CD8-positive, alpha-beta memory T cell (primary cell): ENCODE results near the gene ITGA4. TPM values are rescaled to one million over a fixed set of nuclear protein-coding genes. Genes with fewer than 3 reads are reported as not detected.
A peak's percentile ranks its signal among the peaks of the same experiment; 100 is the strongest.

Experiments
- CTCF ChIA-PET: fragments of 350-600 bp; sonication (Branson Sonifier 250); formaldehyde crosslinking; loops from one replicate; lab custom pipeline; 2021; ENCODE audit warnings: antibody characterized with exemption; lab: Charles Lee
- POLR2A ChIA-PET: fragments of 350-600 bp; sonication (Branson Sonifier 250); formaldehyde crosslinking; loops from one replicate; lab custom pipeline; 2021; ENCODE audit warnings: antibody characterized with exemption; lab: Charles Lee
- DNase-seq, 5 donors: peaks; one replicate each; pipeline versions ENCODE4 v3.0.0 to v3.0.0-alpha.2; 2020 to 2022; ENCODE audit warnings: mixed read lengths in 1 of 5
- H3K27ac ChIP-seq: one replicate; pipeline ENCODE4 v1.7.0; 2013; ENCODE audit warnings: low read depth, mild to moderate bottlenecking, low read length, moderate library complexity
- H3K27me3 ChIP-seq: 2 replicates; pipeline ENCODE4 v1.7.0; 2013; ENCODE audit warnings: low read length, mild to moderate bottlenecking; ENCODE audit not compliant: insufficient read depth, poor library complexity, severe bottlenecking
- H3K36me3 ChIP-seq: 2 replicates; pipeline ENCODE4 v1.7.0; 2013; ENCODE audit warnings: mild to moderate bottlenecking, low read length, moderate library complexity; ENCODE audit not compliant: insufficient read depth
- H3K4me1 ChIP-seq: 2 replicates; pipeline ENCODE4 v1.7.0; 2013; ENCODE audit warnings: mild to moderate bottlenecking, low read length, moderate library complexity; ENCODE audit not compliant: insufficient read depth
- H3K4me3 ChIP-seq: 2 replicates; pipeline ENCODE4 v1.7.0; 2013; ENCODE audit warnings: mild to moderate bottlenecking, low read length
- H3K9me3 ChIP-seq: 2 replicates; pipeline ENCODE4 v1.7.0; 2013; ENCODE audit warnings: mild to moderate bottlenecking, low read length
- H3K27ac Mint-ChIP-seq, 8 donors: one replicate each; pipeline ENCODE4 v1.8.0; 2020 to 2021; ENCODE audit warnings: mixed read lengths in 8 of 8, mild to moderate bottlenecking in 6 of 8, inconsistent platforms in 3 of 8, moderate library complexity in 3 of 8
- H3K27me3 Mint-ChIP-seq, 2 donors: one replicate each; pipeline ENCODE4 v1.8.0; 2020 to 2021; ENCODE audit warnings: mixed read lengths in 2 of 2, mild to moderate bottlenecking in 1 of 2, moderate library complexity in 1 of 2
- H3K36me3 Mint-ChIP-seq, 3 donors: one replicate each; pipeline ENCODE4 v1.8.0; 2020 to 2021; ENCODE audit warnings: mixed read lengths in 3 of 3, inconsistent platforms in 1 of 3, mild to moderate bottlenecking in 1 of 3
- H3K4me1 Mint-ChIP-seq, 3 donors: one replicate each; pipeline ENCODE4 v1.8.0; 2020 to 2021; ENCODE audit warnings: mixed read lengths in 3 of 3, inconsistent platforms in 1 of 3, mild to moderate bottlenecking in 1 of 3
- H3K4me3 Mint-ChIP-seq, 7 donors: one replicate each; pipeline ENCODE4 v1.8.0; 2020 to 2021; ENCODE audit warnings: mixed read lengths in 7 of 7, mild to moderate bottlenecking in 6 of 7, moderate library complexity in 4 of 7, inconsistent platforms in 2 of 7
- H3K9me3 Mint-ChIP-seq, 5 donors: one replicate each; pipeline ENCODE4 v1.8.0; 2020 to 2022; ENCODE audit warnings: mixed read lengths in 5 of 5, mild to moderate bottlenecking in 3 of 5, moderate library complexity in 2 of 5, inconsistent platforms in 1 of 5
- polyA plus RNA-seq: library from polyadenylated mRNA; unstranded; fragments of 300-500 nt; fragmentation: Illumina TruSeq; gene quantifications from one replicate; pipeline ENCODE4 v1.2.3, GENCODE V29; 2021
- total RNA-seq, 2 experiments: library from RNA; stranded (reverse); gene quantifications; one replicate each; pipeline ENCODE4 v1.2.3, GENCODE V29; 2021

ITGA4 gene
- total and polyA plus RNA-seq, 3 experiments from 2014 or later, result 142 to 212 (median 142) TPM

- POLR2A ChIA-PET, result no interaction called here
- Histone ChIP-seq H3K27ac (no peak overlapping the region), H3K9me3 (no peaks in the 10 kb centered on the region), H3K4me3 (no peak overlapping the region), H3K4me1 (no peaks in the 10 kb centered on the region), H3K27me3 (no peaks in the 10 kb centered on the region), H3K36me3 (no peaks in the 10 kb centered on the region)
- H3K36me3 Mint-ChIP-seq, result no peaks in the 10 kb centered on the region
- H3K4me3 Mint-ChIP-seq, result no peak overlapping the region
- no peaks in the 10 kb centered on the region for H3K4me1 Mint-ChIP-seq
- peaks cover 0 to 4% of the 10 kb centered on the region in 2 donors for H3K27me3 Mint-ChIP-seq
- no peak overlapping the region for H3K27ac Mint-ChIP-seq
- CTCF ChIA-PET, result no interaction called here
- DNase-seq, result no peak
- no peaks in the 10 kb centered on the region for H3K9me3 Mint-ChIP-seq
Measured at GRCh38 chr2:181563101-181563692, 106.0 kb downstream of the ITGA4 start.

GRCh38 chr2:181566334-181567032 is 109.3 kb downstream of the ITGA4 start:
- no peak for DNase-seq
- Histone ChIP-seq H3K4me1 (no peaks in the 10 kb centered on the region), H3K27ac (no peak overlapping the region), H3K36me3 (no peaks in the 10 kb centered on the region), H3K27me3 (no peaks in the 10 kb centered on the region), H3K4me3 (no peak overlapping the region), H3K9me3 (no peaks in the 10 kb centered on the region)
- Mint-ChIP-seq H3K9me3 (no peaks in the 10 kb centered on the region), H3K4me1 (peaks cover 2 to 10% (median 4%) of the 10 kb centered on the region in 3 donors), H3K27ac (no peak overlapping the region), H3K36me3 (no peaks in the 10 kb centered on the region), H3K4me3 (no peak overlapping the region), H3K27me3 (peaks cover 4% of the 10 kb centered on the region in 2 donors)
- CTCF ChIA-PET, result no interaction called here
- POLR2A ChIA-PET, result no interaction called here

- no peaks in the 10 kb centered on the region for H3K9me3 ChIP-seq
- H3K27me3 ChIP-seq, result peaks cover 6% of the 10 kb centered on the region
- ChIA-PET CTCF (no interaction called here), POLR2A (no interaction called here)
- Mint-ChIP-seq H3K36me3 (no peaks in the 10 kb centered on the region), H3K9me3 (no peaks in the 10 kb centered on the region), H3K4me1 (peaks cover 2 to 10% (median 4%) of the 10 kb centered on the region in 3 donors), H3K27ac (no peak overlapping the region), H3K4me3 (no peak overlapping the region), H3K27me3 (peaks cover 9 to 26% of the 10 kb centered on the region in 2 donors)
- DNase-seq, result no peak
- H3K4me3 ChIP-seq, result no peak overlapping the region
- no peaks in the 10 kb centered on the region for H3K36me3 ChIP-seq
- no peaks in the 10 kb centered on the region for H3K4me1 ChIP-seq
- H3K27ac ChIP-seq, result no peak overlapping the region
Measured at GRCh38 chr2:181570059-181570458, 112.9 kb downstream of the ITGA4 start.

GRCh38 chr2:181570833-181571661 is 113.9 kb downstream of the ITGA4 start:
- H3K4me3 Mint-ChIP-seq, result peak overlapping the region in 3 of 7 donors; percentile 7 to 55 (median 52)
- peaks cover 6% of the 10 kb centered on the region for H3K27me3 ChIP-seq
- DNase-seq, result no peak
- peaks cover 2 to 10% (median 4%) of the 10 kb centered on the region in 3 donors for H3K4me1 Mint-ChIP-seq
- no peaks in the 10 kb centered on the region for H3K9me3 ChIP-seq
- H3K4me1 ChIP-seq, result no peaks in the 10 kb centered on the region
- no peak overlapping the region for H3K27ac ChIP-seq
- no peak overlapping the region for H3K27ac Mint-ChIP-seq
- peaks cover 7 to 26% of the 10 kb centered on the region in 2 donors for H3K27me3 Mint-ChIP-seq
- H3K36me3 Mint-ChIP-seq, result no peaks in the 10 kb centered on the region
- no peaks in the 10 kb centered on the region for H3K36me3 ChIP-seq
- no peaks in the 10 kb centered on the region for H3K9me3 Mint-ChIP-seq
- ChIA-PET CTCF (no interaction called here), POLR2A (no interaction called here)
- no peak overlapping the region for H3K4me3 ChIP-seq

GRCh38 chr2:181573140-181573736 is 116.1 kb downstream of the ITGA4 start:
- CTCF ChIA-PET, result interaction anchor here (1.5 kb wide), 1 partner anchor 142 kb away, joined by 3 read pairs; no protein-coding TSS in a partner anchor
- POLR2A ChIA-PET, result no interaction called here
- Mint-ChIP-seq H3K9me3 (no peaks in the 10 kb centered on the region), H3K27me3 (peaks cover 7 to 26% of the 10 kb centered on the region in 2 donors), H3K4me3 (no peak overlapping the region), H3K27ac (no peak overlapping the region), H3K36me3 (no peaks in the 10 kb centered on the region), H3K4me1 (peaks cover 2 to 10% (median 4%) of the 10 kb centered on the region in 3 donors)
- H3K9me3 ChIP-seq, result no peaks in the 10 kb centered on the region
- H3K27ac ChIP-seq, result no peak overlapping the region
- H3K27me3 ChIP-seq, result peaks cover 6% of the 10 kb centered on the region
- no peaks in the 10 kb centered on the region for H3K36me3 ChIP-seq
- H3K4me1 ChIP-seq, result no peaks in the 10 kb centered on the region
- DNase-seq, result no peak
- H3K4me3 ChIP-seq, result no peak overlapping the region

GRCh38 chr2:181574321-181574720 is 117.1 kb downstream of the ITGA4 start:
- H3K27me3 ChIP-seq, result peaks cover 6% of the 10 kb centered on the region
- POLR2A ChIA-PET, result no interaction called here
- no peak for DNase-seq
- no peaks in the 10 kb centered on the region for H3K36me3 ChIP-seq
- no peak overlapping the region for H3K27ac ChIP-seq
- no peaks in the 10 kb centered on the region for H3K4me1 ChIP-seq
- Mint-ChIP-seq H3K36me3 (no peaks in the 10 kb centered on the region), H3K9me3 (no peaks in the 10 kb centered on the region), H3K27me3 (peaks cover 7 to 32% of the 10 kb centered on the region in 2 donors), H3K4me3 (no peak overlapping the region), H3K4me1 (peaks cover 2 to 10% (median 4%) of the 10 kb centered on the region in 3 donors), H3K27ac (no peak overlapping the region)
- CTCF ChIA-PET, result no interaction called here
- no peaks in the 10 kb centered on the region for H3K9me3 ChIP-seq
- H3K4me3 ChIP-seq, result no peak overlapping the region

GRCh38 chr2:181575024-181575649 is 118.0 kb downstream of the ITGA4 start:
- no peaks in the 10 kb centered on the region for H3K9me3 ChIP-seq
- H3K27ac ChIP-seq, result no peak overlapping the region
- POLR2A ChIA-PET, result no interaction called here
- H3K4me1 ChIP-seq, result no peaks in the 10 kb centered on the region
- Mint-ChIP-seq H3K27me3 (peaks cover 7 to 33% of the 10 kb centered on the region in 2 donors), H3K27ac (no peak overlapping the region), H3K4me1 (peaks cover 2 to 9% (median 4%) of the 10 kb centered on the region in 3 donors), H3K4me3 (no peak overlapping the region), H3K9me3 (no peaks in the 10 kb centered on the region), H3K36me3 (no peaks in the 10 kb centered on the region)
- CTCF ChIA-PET, result no interaction called here
- no peak overlapping the region for H3K4me3 ChIP-seq
- peaks cover 6% of the 10 kb centered on the region for H3K27me3 ChIP-seq
- no peak for DNase-seq
- no peaks in the 10 kb centered on the region for H3K36me3 ChIP-seq
